ENCODE data around the gene CSMD2. TPM values are rescaled to one million over a fixed set of nuclear protein-coding genes. Genes with fewer than 3 reads are reported as not detected.

CSMD2 gene
- total and polyA plus RNA-seq, 2 of the 8 experiments (the other 6 are each of a cell fraction or from before 2014, with no cell fraction given), result 7.0 to 14.7 TPM

GRCh38 chr1:34002810-34003209 is 162.2 kb downstream of the CSMD2 start (continued):
- no peak for TF ChIP-seq CHD7 (IDR thresholded peaks at IDR 0.05; ENCODE audit: insufficient replicate concordance, low read length)
- TF ChIP-seq EP300 (IDR thresholded peaks at IDR 0.05; ENCODE audit: borderline replicate concordance in 1 of 2, low read depth in 2 of 2, low read length in 2 of 2), result no peak
- TF ChIP-seq ASH2L (IDR thresholded peaks at IDR 0.05; ENCODE audit: low read length), result no peak
- TF ChIP-seq CHD2 (IDR thresholded peaks at IDR 0.05; ENCODE audit: low read length), result no peak
- TF ChIP-seq CHD1 (IDR thresholded peaks at IDR 0.05; ENCODE audit: low read depth, low read length), result no peak
- no peak for TF ChIP-seq NANOG (IDR thresholded peaks at IDR 0.05; ENCODE audit: insufficient read depth, low read depth, low read length, poor library complexity, severe bottlenecking)
- no peak for TF ChIP-seq RXRA (IDR thresholded peaks at IDR 0.05; ENCODE audit: insufficient read depth, low read depth, low read length)
- no peak for TF ChIP-seq HDAC2 (IDR thresholded peaks at IDR 0.05; ENCODE audit: borderline replicate concordance in 1 of 2, low read depth in 2 of 2, low read length in 2 of 2)
- no peak for TF ChIP-seq TEAD4 (IDR thresholded peaks at IDR 0.05; ENCODE audit: low read depth, low read length)
- no peak for TF ChIP-seq CEBPB (IDR thresholded peaks at IDR 0.05; ENCODE audit: low read depth, low read length)
- TF ChIP-seq CREB1 (IDR thresholded peaks at IDR 0.05), result no peak
- no peak for TF ChIP-seq SUZ12 (IDR thresholded peaks at IDR 0.05; ENCODE audit: low read length)
